GM21723 (cell line): ENCODE data around the gene MYH6.
"Not testable (repeated sequence)": the region's sequence is repeated elsewhere in the genome, so short reads cannot be mapped to it uniquely, and the experiment has no call there.

Experiments
- ATAC-seq: cut with Tn5 transposase; IDR thresholded peaks from one replicate; pipeline ENCODE4 v1.9.1; 2021; ENCODE audit warnings: mild to moderate bottlenecking, moderate library complexity; ENCODE audit not compliant: unreplicated experiment

MYH6 gene

DNA sequence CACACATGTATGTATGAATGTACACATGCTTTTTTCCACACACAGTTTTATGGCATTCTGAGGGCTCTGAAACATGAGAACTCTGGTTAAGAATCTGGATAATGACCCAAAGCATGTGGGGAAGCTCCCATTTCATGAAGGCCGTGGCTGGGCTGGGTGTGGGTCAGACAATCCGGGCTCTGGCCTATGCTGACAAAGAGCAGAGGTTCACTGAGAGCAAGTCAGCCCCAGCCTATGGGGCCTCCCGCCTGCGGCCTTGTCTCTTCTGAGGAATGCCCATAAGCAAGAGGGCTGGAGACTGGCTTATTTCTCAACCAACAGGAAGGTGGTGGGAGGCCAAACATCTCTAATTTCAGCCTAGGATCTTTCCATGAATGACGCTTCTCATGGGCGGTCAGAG is 8.5 kb downstream of the MYH6 start:
- no peak for ATAC-seq

DNA sequence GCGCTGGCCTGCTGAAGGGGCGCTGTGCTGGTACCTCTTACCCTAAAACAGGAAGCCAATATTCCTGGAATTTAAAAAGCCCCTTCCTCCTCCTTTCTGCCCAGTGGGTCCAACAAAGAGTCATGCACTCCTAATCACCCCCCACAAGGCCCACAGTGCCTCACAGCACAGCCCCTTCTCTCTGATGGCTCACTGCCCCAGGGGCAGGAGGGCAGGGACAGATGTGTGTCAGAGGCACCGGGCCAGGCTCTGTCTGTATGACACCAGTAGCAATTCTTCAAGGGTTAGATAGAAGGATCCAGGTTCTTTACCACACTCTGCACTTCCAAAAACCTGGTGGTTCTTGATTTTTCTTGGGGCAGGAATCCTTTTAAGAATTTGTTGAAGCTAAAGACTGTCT is 8.9 kb downstream of the MYH6 start:
- no peak for ATAC-seq

DNA sequence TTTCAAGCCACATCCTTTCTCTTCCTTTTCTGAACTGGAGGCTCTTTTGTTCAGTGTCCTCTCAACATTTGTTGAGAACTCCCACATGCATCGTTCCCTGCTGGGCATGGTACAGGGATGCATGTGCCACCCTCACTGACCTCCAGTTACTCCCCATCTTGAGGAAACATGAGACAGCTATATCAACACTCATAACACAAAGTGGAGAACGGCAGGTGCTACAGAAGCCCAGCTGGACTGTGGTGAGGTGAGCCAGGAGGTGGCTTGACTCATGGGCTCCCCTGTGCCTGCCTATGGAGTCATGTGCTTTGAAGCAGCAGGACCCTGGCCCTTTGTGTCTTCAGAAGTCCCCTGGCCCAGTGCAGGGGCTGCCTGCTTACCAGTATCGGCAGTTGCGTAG is 9.7 kb downstream of the MYH6 start:
- no peak for ATAC-seq

DNA sequence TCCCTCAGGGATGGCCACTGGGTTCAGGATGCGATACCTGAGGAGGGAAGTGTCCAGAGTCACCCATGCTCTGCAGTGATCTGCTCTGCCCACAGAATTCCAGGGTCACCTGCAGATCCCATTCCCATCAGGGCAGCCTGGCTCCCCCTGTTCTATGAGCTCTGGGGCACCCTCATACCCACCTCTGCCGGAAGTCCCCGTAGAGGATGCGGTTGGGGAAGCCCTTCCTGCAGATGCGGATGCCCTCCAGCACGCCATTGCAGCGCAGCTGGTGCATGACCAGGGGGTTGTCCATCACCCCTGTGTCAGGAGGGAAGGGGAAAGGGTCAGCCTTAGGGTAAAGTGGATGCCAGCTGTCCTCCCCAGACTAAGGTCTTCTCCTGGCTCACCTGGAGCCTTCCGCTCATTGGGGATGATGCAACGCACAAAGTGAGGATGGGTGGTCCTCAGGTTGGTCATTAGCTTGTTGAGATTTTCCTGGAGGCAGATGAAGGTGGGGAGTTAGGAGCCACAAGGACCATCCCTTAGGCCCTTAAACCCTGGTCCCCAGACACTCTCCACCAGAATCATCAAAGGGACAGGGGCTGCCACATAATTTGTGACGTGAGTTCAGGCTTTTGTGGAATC is 11.2 kb downstream of the MYH6 start:
- no peak for ATAC-seq

DNA sequence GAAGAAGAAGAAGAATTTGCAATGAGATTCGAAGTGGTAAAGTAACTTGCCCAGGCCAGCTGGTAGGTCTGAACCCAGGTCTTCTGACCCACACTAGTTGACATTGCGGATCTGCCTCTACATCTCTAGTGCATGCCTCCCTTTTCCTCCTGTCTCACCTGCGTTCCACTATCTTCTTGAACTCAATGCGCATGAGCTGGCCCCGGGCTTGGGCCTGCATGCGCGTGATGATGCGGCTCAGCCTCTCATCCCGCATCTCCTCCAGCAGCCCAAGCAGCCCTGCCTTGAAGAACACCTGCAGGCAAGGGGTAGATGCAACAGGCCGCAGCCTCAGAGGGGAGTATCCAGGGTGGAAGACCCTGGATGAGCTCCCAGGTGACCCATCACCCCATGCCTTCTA is 11.9 kb downstream of the MYH6 start:
- ATAC-seq = no peak

DNA sequence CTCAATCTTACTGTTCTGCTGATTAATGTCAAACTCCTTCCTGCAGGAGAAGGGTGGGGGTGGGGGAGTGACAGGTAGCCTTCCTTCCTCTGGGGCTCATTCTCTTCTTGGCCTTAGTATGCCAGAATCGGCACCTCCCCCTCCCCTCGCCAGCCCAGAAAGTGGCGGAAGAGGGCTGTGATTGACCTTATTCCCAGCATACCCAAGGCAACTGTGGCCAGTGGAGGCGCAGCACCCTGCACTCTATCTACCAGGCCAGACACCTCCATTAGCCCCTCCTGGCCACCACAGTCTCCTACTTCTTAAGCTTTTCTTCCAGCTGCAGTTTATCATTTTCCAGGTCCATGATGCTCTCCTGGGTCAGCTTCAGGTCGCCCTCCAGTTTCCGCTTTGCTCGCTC is 15.5 kb downstream of the MYH6 start:
- ATAC-seq = no peak

DNA sequence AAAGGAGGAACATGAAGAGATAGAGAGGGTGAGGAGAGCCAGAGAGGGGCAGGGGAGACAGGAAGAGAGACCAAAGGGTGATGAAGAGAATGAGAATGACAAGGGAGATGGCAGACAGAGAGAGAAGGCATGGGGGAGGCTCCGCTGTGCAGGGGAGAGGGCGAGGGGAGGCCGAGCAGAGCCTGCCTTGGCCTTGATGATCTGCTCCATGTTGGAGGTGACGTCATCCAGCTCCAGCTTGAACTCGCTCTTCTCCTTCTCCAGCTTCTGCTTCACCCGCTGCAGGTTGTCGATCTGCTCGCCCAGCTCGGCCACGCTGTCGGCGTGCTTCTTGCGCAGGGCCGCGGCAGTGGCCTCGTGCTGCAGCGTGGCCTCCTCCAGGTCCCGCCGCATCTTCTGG is 18.2 kb downstream of the MYH6 start:
- ATAC-seq = not testable (repeated sequence)

DNA sequence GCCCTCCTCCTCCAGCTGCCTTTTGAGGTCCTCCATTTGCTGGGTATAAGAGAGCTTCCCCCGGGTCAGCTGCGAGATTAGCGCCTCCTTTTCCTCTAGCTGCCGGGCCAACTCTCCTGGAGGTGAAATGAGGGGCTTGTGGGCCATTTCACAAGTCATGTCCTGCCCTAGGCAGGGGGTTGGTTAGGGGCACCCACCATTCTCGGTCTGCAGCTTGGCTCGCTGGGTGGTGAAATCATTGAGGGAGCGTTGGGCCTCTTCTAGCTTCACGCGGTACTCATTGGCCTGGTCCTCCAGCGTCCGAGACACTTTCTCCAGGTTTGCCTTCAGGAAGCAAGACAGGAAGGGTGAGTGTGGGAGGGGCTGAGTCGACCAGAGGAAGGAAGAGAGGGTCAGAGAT is 18.7 kb downstream of the MYH6 start:
- no peak for ATAC-seq

DNA sequence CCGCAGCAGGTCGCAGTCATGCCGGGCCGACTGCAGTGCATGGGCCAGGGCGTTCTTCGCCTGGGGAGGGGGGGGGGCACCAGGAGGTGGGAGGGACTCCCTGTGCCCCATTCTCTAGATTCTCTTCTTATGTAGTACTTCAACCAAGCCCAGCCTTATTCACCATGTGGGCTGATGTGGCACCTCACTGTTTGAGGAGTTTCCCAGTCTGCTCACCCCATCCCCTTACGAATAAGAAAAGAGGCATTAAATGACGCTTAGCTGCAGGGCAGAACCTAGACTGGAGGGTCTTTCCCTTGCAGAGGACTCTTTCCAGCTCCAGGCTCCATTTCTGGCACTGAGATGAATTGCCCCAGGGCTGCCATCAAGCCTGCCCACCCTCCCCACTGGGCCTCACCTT is 19.1 kb downstream of the MYH6 start:
- no peak for ATAC-seq

DNA sequence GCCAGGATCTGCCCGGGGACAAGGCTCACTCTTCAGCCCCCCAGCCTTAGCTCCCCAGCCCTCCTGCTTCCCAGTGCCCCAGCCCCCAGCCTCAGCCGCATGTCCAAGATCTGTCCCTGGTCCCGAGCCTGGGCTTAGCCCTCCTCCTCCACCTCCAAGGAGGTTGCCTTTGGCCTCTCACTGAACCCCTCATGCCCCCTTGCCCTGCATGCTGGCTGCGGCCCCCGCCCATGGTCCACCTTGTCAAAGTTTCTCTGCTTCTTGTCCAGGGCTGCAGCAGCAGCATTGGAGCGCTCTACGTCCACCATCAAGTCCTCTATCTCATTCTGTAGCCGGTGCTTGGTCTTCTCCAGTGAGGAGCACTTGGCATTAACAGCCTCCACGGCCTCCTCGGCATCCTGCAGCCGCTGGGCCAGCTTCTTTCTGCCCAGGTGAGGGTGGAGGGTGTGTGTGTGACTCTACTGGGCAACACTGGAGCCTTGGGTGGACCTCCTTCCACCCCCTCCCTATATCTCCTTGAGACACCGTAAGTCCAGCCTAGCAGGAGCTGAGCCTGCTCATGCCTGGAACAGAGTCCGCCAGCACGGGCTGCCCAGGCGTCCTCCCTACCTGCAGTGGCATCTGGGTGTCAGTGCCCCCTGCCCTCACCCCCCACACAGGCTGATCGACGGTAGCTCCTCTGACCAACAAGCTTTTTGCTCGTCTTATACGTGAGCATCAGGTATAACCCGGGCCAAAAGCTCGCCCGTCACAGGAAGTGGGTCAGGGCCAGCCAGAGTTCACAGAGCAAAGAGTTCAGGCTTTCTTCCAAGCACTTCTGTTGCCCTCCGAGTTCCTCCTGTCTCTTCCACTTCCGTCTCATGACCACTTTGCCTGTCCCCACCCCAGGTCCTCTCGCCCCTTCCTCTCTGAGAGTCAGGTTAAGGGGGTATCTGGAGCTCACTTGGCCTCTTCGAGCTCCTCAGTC is 19.9 kb downstream of the MYH6 start:
- ATAC-seq = no peak

DNA sequence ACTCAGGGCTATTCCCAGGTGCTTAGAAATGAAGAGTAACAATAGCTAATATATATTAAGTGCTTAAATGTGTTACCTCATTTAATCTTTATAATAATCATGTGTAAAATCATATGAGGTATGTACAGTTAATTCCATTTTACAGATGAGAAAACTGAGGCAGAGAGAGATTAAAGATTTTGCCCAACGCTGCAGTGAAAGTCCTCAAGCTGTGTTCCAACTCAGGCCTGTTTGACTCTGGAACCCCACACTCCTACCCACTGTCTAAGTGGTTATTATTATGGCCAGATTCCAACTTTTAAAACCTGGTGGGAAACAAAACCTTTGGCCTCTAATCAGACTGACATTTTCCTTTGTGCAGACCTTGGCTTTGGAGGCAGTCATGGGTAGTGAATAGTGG is 21.1 kb downstream of the MYH6 start:
- no peak for ATAC-seq

DNA sequence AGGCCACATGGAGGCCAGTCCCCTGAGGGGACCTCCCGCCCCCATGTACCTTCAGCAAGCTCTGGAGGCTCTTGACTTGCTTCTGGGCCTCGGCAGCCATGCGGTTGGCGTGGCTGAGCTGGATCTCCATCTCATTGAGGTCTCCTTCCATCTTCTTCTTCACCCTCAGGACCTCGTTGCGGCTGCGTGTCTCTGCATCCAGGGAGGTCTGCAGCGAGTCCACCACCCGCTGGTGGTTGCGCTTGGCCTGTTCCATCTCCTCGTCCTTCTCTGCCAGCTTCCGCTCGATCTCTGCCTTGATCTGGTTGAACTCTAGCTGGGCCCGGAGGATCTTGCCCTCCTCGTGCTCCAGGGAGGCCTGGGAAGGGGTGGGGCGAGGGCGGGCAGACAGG is 21.8 kb downstream of the MYH6 start:
- not testable (repeated sequence) for ATAC-seq

DNA sequence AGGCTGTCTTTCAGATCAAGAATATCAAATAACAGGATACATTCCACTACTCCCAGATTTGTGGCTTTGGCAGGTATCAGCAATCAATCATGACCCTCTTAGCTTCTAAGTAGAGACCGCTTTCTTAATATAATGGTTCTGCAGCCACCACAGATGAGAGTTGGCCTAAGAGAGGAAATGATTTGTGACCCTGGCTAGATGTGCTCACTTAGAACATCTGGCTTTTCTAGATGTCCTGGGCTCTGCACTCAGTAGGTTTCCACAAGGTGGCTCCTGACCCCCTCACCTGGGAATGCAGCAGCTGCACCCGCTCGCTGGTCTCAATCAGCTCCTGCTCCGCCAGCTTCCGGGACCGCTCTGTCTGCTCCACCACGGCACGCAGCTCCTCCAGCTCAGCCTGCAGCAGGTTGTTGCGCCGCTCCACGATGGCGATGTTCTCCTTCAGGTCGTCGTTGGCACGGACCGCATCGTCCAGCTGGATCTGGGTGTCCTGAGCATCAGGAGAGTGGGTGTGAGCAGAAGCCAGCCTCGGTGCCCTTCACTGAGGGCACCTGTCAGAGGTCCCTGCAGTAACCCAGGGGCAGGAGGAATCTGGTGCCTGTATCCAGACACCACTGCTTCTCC is 22.3 kb downstream of the MYH6 start:
- no peak for ATAC-seq

DNA sequence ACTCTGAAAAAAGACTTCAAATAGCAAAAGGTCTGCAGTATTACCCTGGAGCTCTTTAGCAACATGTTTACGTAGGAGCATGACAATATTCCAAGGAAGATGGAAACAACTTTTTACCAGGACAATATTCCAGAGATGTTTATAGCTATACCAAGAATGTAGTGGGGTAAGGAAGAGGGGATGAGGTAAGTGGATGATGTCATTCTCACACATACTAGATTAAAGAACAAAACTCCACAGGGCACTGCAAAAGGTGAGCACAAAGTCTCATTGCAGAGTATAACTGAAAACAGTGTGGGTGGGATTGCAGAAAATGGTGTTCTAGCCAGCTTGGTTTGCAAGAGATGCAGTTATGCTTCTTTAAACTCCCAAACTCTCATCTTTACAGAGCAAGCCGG is 22.8 kb downstream of the MYH6 start:
- no peak for ATAC-seq

DNA sequence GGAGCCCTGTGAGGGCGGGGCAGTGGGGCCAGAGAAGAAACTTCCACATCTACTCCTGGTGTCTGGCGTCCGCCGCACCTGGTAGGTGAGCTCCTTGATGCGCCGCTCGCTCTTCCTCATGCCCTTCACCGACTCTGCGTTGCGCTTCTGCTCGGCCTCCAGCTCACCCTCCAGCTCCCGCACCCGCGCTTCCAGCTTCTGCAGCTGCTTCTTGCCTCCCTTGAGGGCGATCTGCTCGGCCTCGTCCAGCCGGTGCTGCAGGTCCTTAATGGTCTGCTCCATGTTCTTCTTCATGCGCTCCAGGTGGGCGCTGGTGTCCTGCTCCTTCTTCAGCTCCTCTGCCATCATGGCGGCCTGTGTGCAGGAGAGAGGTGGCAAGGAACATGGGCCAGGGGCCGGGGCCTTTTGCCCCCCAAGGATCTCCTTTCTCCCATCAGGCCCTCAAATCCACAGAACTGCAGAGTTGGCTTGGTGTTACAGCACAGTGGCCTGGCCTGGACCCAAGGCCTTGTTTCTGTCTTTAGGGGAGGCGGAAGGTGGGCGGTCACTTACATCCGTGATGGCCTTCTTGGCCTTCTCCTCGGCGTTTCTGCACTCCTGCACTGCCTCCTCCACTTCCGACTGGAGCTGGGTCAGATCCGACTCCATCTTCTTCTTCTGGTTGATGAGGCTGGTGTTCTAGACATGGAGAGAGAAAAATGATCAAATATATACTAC is 23.6 kb downstream of the MYH6 start:
- no peak for ATAC-seq

DNA sequence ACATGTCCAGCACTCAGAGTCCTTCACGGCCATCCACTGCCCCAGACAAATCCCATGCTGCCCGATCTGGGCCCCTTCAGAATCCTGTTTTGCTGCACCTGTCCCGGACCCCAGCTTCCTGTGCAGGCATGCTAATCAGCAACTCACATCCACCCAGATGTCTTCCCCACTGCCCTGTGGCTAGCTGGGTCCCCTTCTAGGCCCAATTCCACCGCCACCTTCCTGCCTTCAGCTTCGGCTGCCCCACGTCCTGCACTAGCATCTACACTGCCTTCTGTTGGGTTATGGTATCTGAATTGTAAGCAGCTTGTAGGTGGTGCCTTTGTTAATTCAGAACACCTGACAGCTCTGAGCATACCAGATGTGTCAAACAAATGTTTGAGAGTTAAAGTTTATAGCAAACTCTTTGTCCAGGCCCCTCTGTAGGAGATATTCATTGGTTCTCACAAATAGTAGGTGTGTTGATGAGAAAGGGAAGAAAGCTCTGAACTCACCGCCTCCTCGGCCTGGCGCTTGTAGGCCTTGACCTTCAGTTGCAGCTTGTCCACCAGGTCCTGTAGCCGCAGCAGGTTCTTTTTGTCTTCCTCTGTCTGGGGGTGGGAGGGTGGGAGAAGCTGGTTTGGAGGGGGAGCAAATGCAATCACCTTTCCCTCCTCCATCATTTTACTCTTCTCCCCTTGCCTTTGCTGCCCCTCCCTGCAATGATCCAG is 25.2 kb downstream of the MYH6 start:
- no peak for ATAC-seq

DNA sequence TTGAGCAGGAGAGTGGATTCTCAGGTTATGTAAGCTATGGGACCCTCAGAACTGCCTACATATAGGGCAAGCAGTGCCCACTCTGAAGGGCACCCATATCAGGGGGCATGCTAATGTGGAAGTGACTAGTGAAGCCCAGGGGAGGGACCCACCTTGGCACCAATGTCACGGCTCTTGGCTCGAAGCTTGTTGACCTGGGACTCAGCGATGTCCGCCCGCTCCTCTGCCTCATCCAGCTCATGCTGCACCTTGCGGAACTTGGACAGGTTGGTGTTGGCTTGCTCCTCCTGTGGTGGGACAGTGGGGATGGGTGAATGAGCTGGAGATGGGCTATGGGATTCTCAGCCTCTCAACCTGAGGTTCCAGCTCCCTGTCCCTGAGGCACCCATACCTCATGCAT is 25.8 kb downstream of the MYH6 start:
- ATAC-seq = no peak

DNA sequence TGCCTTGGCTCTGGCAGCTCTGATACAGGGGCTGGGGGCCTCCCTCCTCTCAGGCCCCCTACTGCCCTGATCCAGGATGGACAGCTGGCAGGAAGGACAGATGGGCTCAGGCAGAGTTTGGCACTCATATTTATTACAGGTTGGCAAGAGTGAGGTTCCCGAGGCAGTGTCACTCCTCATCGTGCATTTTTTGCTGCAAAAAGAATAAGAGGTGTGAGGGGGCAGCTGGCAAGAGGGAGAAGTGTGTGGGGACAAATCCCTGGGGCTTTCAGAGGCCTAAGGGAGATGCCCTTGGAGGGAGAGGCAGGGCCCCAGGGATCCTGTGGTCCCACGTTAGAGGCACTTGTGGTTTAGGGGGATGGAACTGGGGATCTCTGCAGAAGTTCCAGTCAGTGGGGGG is 26.2 kb downstream of the MYH6 start:
- ATAC-seq = no peak

DNA sequence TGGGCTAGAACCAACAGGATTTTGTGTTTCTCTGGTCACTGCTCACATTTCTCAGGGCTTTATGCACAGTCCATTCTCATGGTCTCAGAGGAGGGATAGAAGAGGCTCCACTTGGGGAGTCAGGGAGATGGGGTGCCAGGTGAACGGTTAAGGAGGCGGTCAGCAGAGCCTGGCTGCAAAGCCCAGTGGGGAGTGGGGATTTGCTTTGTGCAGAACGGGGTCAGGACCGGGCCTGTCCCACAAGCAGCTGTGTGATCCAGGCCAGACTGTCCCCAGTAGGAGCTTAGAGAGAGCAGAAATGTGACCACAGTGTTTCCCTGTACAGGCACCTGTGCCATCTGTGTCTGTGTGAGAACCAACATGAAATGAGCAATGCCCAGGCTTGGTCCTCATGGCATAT is 27.1 kb downstream of the MYH6 start:
- ATAC-seq = no peak

DNA sequence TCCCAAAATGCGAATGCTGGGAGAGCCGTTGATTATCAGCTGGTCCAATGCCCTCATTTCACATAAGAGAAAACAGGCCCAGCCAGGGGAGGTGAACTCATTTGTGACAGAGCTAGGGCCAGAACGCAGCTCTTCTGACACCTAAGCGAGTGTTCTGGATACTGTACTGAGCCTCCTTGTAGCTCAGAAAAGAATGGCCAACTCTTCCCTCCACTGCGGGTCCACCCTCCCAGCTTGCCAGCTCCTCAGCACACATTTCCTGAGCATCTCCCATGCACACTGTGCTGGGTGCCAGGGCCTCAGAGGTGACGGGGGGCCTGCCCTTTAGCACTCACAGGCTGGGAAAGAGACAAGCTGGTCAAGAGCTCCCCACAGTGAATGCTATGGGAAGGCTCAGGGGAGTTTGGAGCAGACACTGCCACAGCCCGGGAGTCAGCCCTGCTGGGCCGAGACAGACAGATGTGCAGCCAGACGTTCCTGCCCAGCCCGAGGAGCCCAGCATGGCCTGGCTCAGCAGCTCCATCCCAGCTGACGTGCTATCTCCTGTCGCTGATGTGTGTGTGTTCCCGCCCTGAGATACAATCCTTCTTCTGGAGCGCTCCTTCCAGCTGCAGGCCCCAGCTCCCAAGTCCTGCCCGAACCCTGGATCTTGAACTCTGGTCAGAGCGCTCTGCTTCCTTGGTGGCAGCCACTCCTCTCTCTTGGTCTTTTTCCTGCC is 27.7 kb downstream of the MYH6 start:
- no peak for ATAC-seq
